ENCODE measurements around the gene SHKBP1. TPM values are rescaled to one million over a fixed set of nuclear protein-coding genes. Genes with fewer than 3 reads are reported as not detected.

The SHKBP1 gene
- total and polyA plus RNA-seq, 9 of the 15 experiments (the other 6 are each of a cell fraction or from before 2014, with no cell fraction given), result 1.2 to 58.1 (median 22.3) TPM

DNA sequence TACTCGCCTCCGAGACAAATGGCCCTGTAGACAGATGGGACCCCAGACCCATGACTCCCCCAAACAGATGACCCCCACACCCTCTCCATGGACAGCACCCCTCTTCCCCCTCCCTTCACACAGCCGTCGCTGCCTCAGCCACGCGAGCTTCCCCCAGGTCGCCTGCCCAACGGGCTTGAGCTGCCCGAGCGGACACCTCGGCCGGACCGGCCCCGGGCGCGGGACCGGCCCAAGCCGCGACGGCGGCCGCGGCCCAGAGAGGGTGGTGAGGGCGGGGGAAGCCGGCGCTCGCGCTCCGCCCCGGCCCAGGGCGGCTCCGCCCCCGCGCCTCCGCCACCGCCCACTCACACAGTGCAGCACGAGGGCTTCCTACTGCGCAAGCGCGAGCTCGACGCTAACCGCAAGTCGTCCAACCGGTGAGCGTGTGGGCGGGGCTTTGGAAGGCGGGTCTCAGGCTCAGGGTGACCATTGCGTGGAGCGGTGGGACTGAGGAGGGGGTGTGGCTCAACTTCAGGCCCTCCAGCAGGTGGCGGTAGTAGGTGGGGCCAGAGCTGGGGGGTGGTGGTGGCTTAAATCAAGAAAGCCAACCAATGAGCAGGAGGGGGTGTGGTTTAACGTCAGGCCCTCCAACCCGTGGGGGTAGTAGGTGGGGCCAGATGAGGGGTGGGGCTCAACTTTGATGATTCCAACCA lies 6.2 kb upstream of the SHKBP1 start (continued):
- TF ChIP-seq, protein P1, sequence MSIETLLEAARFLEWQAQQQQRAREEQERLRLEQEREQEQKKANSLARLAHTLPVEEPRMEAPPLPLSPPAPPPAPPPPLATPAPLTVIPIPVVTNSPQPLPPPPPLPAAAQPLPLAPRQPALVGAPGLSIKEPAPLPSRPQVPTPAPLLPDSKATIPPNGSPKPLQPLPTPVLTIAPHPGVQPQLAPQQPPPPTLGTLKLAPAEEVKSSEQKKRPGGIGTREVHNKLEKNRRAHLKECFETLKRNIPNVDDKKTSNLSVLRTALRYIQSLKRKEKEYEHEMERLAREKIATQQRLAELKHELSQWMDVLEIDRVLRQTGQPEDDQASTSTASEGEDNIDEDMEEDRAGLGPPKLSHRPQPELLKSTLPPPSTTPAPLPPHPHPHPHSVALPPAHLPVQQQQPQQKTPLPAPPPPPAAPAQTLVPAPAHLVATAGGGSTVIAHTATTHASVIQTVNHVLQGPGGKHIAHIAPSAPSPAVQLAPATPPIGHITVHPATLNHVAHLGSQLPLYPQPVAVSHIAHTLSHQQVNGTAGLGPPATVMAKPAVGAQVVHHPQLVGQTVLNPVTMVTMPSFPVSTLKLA (conservative IDR thresholded peaks at IDR 0.05), result peak; percentile 72 to 87
- TF ChIP-seq CREM (IDR thresholded peaks at IDR 0.05; ENCODE audit: low read depth) (peak; percentile 75), POLR2G (IDR thresholded peaks at IDR 0.05; ENCODE audit: low read depth, low read length) (peak; percentile 78), MAZ (CRISPR knock-in tag; conservative IDR thresholded peaks at IDR 0.05 in 1 of 2, IDR thresholded peaks at IDR 0.05 in 1 of 2) (peak; percentile 76 to 88; a peak in 2 of 4 replicates), MXI1 (IDR thresholded peaks at IDR 0.05; ENCODE audit: low read depth, low read length) (no peak), TARDBP (IDR thresholded peaks at IDR 0.05) (no peak), SMARCA4 (IDR thresholded peaks at IDR 0.05) (no peak), ATF1 (CRISPR knock-in tag; IDR thresholded peaks at IDR 0.05) (no peak), ATF1 (tag; IDR thresholded peaks at IDR 0.05) (peak; percentile 57), SRSF1 (IDR thresholded peaks at IDR 0.05; ENCODE audit: low read depth, low read length) (no peak), TBP (optimal IDR thresholded peaks at IDR 0.05; ENCODE audit: low read depth, low read length) (peak; percentile 79), NFXL1 (CRISPR knock-in tag; IDR thresholded peaks at IDR 0.05) (no peak)
- TF ChIP-seq, protein P2, sequence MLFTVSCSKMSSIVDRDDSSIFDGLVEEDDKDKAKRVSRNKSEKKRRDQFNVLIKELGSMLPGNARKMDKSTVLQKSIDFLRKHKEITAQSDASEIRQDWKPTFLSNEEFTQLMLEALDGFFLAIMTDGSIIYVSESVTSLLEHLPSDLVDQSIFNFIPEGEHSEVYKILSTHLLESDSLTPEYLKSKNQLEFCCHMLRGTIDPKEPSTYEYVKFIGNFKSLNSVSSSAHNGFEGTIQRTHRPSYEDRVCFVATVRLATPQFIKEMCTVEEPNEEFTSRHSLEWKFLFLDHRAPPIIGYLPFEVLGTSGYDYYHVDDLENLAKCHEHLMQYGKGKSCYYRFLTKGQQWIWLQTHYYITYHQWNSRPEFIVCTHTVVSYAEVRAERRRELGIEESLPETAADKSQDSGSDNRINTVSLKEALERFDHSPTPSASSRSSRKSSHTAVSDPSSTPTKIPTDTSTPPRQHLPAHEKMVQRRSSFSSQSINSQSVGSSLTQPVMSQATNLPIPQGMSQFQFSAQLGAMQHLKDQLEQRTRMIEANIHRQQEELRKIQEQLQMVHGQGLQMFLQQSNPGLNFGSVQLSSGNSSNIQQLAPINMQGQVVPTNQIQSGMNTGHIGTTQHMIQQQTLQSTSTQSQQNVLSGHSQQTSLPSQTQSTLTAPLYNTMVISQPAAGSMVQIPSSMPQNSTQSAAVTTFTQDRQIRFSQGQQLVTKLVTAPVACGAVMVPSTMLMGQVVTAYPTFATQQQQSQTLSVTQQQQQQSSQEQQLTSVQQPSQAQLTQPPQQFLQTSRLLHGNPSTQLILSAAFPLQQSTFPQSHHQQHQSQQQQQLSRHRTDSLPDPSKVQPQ (CRISPR knock-in tag; IDR thresholded peaks at IDR 0.05; ENCODE audit: borderline replicate concordance), result peak; percentile 94
- TF ChIP-seq, protein P3, sequence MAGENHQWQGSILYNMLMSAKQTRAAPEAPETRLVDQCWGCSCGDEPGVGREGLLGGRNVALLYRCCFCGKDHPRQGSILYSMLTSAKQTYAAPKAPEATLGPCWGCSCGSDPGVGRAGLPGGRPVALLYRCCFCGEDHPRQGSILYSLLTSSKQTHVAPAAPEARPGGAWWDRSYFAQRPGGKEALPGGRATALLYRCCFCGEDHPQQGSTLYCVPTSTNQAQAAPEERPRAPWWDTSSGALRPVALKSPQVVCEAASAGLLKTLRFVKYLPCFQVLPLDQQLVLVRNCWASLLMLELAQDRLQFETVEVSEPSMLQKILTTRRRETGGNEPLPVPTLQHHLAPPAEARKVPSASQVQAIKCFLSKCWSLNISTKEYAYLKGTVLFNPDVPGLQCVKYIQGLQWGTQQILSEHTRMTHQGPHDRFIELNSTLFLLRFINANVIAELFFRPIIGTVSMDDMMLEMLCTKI (IDR thresholded peaks at IDR 0.05; ENCODE audit: partially characterized antibody), result no peak
- TF ChIP-seq, protein P4, sequence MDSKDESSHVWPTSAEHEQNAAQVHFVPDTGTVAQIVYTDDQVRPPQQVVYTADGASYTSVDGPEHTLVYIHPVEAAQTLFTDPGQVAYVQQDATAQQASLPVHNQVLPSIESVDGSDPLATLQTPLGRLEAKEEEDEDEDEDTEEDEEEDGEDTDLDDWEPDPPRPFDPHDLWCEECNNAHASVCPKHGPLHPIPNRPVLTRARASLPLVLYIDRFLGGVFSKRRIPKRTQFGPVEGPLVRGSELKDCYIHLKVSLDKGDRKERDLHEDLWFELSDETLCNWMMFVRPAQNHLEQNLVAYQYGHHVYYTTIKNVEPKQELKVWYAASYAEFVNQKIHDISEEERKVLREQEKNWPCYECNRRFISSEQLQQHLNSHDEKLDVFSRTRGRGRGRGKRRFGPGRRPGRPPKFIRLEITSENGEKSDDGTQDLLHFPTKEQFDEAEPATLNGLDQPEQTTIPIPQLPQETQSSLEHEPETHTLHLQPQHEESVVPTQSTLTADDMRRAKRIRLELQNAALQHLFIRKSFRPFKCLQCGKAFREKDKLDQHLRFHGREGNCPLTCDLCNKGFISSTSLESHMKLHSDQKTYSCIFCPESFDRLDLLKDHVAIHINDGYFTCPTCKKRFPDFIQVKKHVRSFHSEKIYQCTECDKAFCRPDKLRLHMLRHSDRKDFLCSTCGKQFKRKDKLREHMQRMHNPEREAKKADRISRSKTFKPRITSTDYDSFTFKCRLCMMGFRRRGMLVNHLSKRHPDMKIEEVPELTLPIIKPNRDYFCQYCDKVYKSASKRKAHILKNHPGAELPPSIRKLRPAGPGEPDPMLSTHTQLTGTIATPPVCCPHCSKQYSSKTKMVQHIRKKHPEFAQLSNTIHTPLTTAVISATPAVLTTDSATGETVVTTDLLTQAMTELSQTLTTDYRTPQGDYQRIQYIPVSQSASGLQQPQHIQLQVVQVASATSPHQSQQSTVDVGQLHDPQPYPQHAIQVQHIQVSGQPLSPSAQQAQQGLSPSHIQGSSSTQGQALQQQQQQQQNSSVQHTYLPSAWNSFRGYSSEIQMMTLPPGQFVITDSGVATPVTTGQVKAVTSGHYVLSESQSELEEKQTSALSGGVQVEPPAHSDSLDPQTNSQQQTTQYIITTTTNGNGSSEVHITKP (IDR thresholded peaks at IDR 0.05; ENCODE audit: partially characterized antibody), result peak; percentile 40
- TF ChIP-seq, protein P5, sequence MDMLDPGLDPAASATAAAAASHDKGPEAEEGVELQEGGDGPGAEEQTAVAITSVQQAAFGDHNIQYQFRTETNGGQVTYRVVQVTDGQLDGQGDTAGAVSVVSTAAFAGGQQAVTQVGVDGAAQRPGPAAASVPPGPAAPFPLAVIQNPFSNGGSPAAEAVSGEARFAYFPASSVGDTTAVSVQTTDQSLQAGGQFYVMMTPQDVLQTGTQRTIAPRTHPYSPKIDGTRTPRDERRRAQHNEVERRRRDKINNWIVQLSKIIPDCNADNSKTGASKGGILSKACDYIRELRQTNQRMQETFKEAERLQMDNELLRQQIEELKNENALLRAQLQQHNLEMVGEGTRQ (CRISPR knock-in tag; IDR thresholded peaks at IDR 0.05), result peak; percentile 30; the same call in 1 of the 2 replicates
- TF ChIP-seq, protein P6, sequence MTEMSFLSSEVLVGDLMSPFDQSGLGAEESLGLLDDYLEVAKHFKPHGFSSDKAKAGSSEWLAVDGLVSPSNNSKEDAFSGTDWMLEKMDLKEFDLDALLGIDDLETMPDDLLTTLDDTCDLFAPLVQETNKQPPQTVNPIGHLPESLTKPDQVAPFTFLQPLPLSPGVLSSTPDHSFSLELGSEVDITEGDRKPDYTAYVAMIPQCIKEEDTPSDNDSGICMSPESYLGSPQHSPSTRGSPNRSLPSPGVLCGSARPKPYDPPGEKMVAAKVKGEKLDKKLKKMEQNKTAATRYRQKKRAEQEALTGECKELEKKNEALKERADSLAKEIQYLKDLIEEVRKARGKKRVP (CRISPR knock-in tag; IDR thresholded peaks at IDR 0.05), result 0 out of 2 replicates have a peak, but pooled peaks have one; percentile 29

All from K562 (cell line).